ENCODE results near the gene CELA2A. TPM values are rescaled to one million over a fixed set of nuclear protein-coding genes. Genes with fewer than 3 reads are reported as not detected.
"Not testable (repeated sequence)": the region's sequence is repeated elsewhere in the genome, so short reads cannot be mapped to it uniquely, and the experiment has no call there.

CELA2A gene
- total RNA-seq, 2 experiments from 2014 or later: not detected

GRCh38 chr1:15432324-15432723 lies 24.2 kb upstream of the CELA2A start:
- intact Hi-C loops (cut with DNase I, micrococcal nuclease): loop anchor here in 1 of 2 experiments (5.0 kb wide), 1 partner anchor 305 kb away; no protein-coding TSS in a partner anchor

GRCh38 chr1:15433471-15433870 lies 23.1 kb upstream of the CELA2A start:
- Mint-ChIP-seq H3K4me3 (no peak overlapping the region), H3K9me3 (no peaks in the 10 kb centered on the region), H3K27ac (no peak overlapping the region), H3K4me1 (ENCODE audit: low read depth) (no peaks in the 10 kb centered on the region), H3K36me3 (ENCODE audit: low read depth) (peaks cover 1% of the 10 kb centered on the region), H3K27me3 (no peaks in the 10 kb centered on the region)
- ChIA-PET POLR2A (no interaction called here), CTCF (interaction anchor here (7.5 kb wide), 1 partner anchor 109 kb away, joined by 67 read pairs; no protein-coding TSS in a partner anchor)
- Histone ChIP-seq H3K27me3 (ENCODE audit: control insufficient read depth in 1 of 2, insufficient read depth in 2 of 2, low read length in 2 of 2) (no peaks in the 10 kb centered on the region), H3K4me1 (ENCODE audit: insufficient read depth, low read length) (peaks cover 6% of the 10 kb centered on the region), H3K9me3 (ENCODE audit: control insufficient read depth in 1 of 2, insufficient read depth in 1 of 2, low read length in 2 of 2) (no peaks in the 10 kb centered on the region), H3K27ac (ENCODE audit: low read depth in 1 of 2, low read length in 2 of 2) (no peak overlapping the region), H3K4me3 (ENCODE audit: low read length) (no peak overlapping the region), H3K36me3 (ENCODE audit: insufficient read depth, low read length) (peaks cover 21% of the 10 kb centered on the region)
- intact Hi-C loops (cut with DNase I, micrococcal nuclease): loop anchor here in 1 of 2 experiments (5.0 kb wide), 1 partner anchor 306 kb away; no protein-coding TSS in a partner anchor
- DNase-seq: peak in 1 of 14 experiments; percentile 31
- no peak for ATAC-seq (ENCODE audit: poor library complexity)
- TF ChIP-seq CTCF (IDR thresholded peaks at IDR 0.05): no peak

More at GRCh38 chr1:15432324-15432723, 24.2 kb upstream of the CELA2A start:
- ChIA-PET POLR2A (interaction anchor here (1.8 kb wide), 1 partner anchor 109 kb away, joined by 10 read pairs; no protein-coding TSS in a partner anchor), CTCF (interaction anchor here (0.9 to 7.5 kb wide), 4 partner anchors 10 to 108 kb away, joined by 4 to 67 read pairs (median 10); no protein-coding TSS in a partner anchor)
- no peak overlapping the region for H3K27ac ChIP-seq (ENCODE audit: low read depth in 1 of 2, low read length in 2 of 2)
- H3K36me3 Mint-ChIP-seq (ENCODE audit: low read depth): peaks cover 11% of the 10 kb centered on the region
- ATAC-seq (ENCODE audit: poor library complexity): no peak
- TF ChIP-seq CTCF (IDR thresholded peaks at IDR 0.05): no peak
- H3K9me3 ChIP-seq (ENCODE audit: control insufficient read depth in 1 of 2, insufficient read depth in 1 of 2, low read length in 2 of 2): no peaks in the 10 kb centered on the region
- no peak overlapping the region for H3K4me3 ChIP-seq (ENCODE audit: low read length)
- no peak overlapping the region for H3K4me3 Mint-ChIP-seq
- H3K4me1 Mint-ChIP-seq (ENCODE audit: low read depth): no peaks in the 10 kb centered on the region
- peaks cover 31% of the 10 kb centered on the region for H3K36me3 ChIP-seq (ENCODE audit: insufficient read depth, low read length)
- H3K4me1 ChIP-seq (ENCODE audit: insufficient read depth, low read length): peaks cover 6% of the 10 kb centered on the region
- H3K27ac Mint-ChIP-seq: no peak overlapping the region
- peak in 1 of 14 experiments; percentile 41 for DNase-seq
- no peaks in the 10 kb centered on the region for H3K27me3 Mint-ChIP-seq
- H3K9me3 Mint-ChIP-seq: no peaks in the 10 kb centered on the region
- no peaks in the 10 kb centered on the region for H3K27me3 ChIP-seq (ENCODE audit: control insufficient read depth in 1 of 2, insufficient read depth in 2 of 2, low read length in 2 of 2)

- not testable (repeated sequence) for H3K4me1 Mint-ChIP-seq (ENCODE audit: low read depth); H3K27ac Mint-ChIP-seq; H3K27me3 ChIP-seq (ENCODE audit: control insufficient read depth in 1 of 2, insufficient read depth in 2 of 2, low read length in 2 of 2); H3K9me3 Mint-ChIP-seq; H3K36me3 Mint-ChIP-seq (ENCODE audit: low read depth); H3K4me3 ChIP-seq (ENCODE audit: low read length); H3K4me3 Mint-ChIP-seq; H3K27ac ChIP-seq (ENCODE audit: low read depth in 1 of 2, low read length in 2 of 2); H3K27me3 Mint-ChIP-seq; ATAC-seq (ENCODE audit: poor library complexity); H3K9me3 ChIP-seq (ENCODE audit: control insufficient read depth in 1 of 2, insufficient read depth in 1 of 2, low read length in 2 of 2); H3K4me1 ChIP-seq (ENCODE audit: insufficient read depth, low read length)
- DNase-seq: peak in 2 of 14 experiments; percentile 51 to 60
- ChIA-PET CTCF (interaction anchor here (0.6 kb wide), 1 partner anchor 11 kb away, joined by 3 read pairs; no protein-coding TSS in a partner anchor), POLR2A (interaction anchor here (0.8 kb wide), 1 partner anchor 112 kb away, joined by 3 read pairs; no protein-coding TSS in a partner anchor)
- H3K36me3 ChIP-seq (ENCODE audit: insufficient read depth, low read length): peaks cover 12% of the 10 kb centered on the region
- intact Hi-C loops (cut with DNase I, micrococcal nuclease): loop anchor here in 1 of 2 experiments (5.0 kb wide), 1 partner anchor 307 kb away; no protein-coding TSS in a partner anchor
Measured at GRCh38 chr1:15434739-15435138, 21.8 kb upstream of the CELA2A start.

Measured in CD4-positive, alpha-beta T cell (primary cell).